Measurements from ENCODE around the gene PASK.

The PASK gene

DNA sequence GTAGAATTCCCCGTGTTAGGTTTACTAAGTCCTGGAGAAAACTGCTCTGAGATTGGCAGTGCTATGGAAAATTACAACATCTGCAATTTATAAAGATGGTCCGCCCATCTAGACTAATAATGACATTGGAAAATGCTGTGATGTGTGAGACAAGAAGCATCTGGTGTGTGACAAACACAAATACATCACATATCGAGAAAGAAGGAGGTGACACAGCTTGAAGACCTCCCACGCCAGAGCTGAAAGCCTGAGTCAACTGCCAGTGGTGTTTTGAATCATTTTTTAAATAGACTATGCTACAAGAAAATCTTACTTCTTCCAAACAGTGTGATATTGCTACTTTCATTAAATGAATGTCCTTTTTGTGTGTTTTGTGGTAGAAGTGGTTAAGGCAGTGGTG lies 30.6 kb upstream of the PASK start:
- DNase-seq, result no peak

DNA sequence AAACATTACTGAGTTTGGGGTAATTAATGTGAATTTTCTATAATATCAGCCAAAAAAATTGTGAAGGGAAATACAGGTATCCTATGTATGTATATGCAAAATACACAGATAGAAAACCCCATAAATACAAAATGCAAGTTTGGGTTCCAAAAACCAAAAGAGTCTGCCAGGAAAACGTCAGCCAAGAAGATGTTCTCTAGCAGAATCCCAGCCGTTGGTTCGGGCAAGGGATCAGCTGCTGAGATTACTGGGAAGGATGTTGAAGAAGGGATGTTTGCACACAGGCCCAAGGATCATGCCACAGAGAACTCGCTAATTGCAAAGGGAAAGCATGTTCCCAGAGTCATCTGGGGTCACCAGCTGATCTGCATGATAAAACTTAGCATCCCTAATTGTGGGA lies 29.7 kb upstream of the PASK start:
- DNase-seq, result no peak

DNA sequence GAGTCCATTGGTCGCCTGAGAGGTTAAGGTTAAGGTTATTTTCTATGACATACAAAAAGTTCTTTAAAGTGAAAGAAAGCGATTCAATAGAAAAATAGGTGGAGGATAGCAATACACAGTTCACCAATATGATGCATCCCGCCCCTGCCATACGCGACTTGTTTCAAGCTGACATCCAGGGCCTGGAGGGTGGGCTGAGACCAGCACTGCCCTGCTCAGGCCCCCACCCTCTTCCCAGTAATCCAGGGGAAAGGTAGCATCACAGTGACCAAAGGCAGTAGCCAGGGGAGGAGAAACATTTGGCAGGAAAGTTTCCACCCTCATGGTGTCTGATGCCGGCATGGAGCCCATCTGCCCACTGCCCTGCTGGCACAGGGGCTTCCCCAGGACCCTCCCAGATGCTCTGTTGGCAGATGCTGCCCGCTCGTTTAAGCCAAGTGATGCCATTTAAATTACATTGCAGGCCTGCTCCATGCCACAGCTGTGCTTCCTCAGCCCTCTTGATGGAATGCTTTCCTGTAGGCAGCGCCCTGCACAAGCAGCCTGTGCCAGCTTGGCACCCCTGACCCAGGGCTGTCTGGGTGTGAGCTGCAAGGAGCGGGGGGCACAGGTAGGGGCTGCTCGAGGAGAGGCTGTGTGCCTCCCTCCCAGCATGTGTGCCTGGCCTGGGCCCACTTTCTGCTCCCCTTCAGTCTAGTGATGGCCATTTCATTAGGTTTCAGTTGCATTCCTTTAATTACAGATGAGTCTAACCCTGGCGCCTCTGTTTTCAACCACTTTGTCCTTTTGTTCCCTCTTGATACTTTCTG lies 28.5 kb upstream of the PASK start:
- DNase-seq, result no peak

DNA sequence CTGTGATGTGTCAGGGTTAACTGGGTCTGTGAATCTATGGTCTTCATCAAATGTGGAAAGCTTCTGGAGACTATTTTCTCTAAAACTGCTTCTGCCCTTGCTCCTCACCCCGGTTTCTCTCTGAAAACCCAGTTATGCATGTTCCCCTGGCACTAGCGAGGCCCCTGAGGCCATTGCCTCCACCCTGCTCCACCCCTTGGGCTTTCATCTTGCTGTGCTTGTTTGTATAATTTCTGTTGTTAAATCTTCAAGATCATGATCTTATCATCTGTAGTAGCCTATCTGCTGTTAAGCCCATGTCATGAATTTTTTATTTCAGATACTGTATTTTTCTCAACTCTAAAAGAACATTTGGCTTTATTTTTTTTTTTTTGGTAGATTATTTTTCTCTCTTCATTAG lies 24.3 kb upstream of the PASK start:
- no peak for DNase-seq

DNA sequence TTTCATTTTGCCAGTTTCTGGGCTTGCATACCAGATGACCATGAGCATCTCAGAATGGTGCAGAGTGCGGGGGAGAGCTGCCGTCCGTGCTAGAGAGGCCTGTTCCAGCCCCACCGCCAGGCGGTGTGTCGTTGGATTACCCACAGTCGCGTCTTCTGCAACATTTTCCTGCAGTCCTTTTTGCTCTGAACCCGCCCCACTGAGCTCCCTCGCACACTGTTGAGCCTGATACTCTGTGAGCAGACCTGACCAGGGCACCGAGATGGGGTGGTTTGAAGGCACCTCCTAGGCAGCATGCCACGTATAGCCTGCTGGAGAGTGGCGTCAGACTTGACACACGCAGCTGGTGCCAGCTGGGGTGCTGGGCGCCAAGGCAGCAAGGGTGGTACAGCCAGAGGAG lies 19.1 kb upstream of the PASK start:
- no peak for DNase-seq

DNA sequence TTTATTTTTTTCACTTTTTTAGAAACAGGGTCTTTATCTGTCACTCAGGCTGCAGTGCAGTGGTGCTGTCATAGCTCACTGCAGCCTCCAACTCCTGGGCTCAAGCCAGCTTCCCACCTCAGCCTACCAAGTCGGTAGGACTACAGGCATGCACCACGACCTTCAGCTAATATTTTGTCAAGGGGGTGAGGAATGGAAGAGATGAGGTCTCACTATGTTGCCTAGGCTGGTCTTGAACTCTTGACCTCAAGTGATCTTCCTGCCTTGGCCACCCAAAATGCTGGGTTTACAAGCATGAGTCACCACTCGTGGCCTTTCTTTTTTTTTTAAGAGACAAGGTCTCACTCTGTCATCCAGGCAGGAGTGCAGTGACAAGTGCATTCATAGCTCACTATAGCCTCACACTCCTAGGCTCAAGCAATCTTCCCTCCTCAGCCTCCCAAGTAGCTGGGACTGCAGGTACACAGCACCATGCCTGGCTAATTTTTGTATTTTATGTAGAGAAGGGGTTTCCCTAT lies 14.4 kb upstream of the PASK start:
- DNase-seq, result no peak

DNA sequence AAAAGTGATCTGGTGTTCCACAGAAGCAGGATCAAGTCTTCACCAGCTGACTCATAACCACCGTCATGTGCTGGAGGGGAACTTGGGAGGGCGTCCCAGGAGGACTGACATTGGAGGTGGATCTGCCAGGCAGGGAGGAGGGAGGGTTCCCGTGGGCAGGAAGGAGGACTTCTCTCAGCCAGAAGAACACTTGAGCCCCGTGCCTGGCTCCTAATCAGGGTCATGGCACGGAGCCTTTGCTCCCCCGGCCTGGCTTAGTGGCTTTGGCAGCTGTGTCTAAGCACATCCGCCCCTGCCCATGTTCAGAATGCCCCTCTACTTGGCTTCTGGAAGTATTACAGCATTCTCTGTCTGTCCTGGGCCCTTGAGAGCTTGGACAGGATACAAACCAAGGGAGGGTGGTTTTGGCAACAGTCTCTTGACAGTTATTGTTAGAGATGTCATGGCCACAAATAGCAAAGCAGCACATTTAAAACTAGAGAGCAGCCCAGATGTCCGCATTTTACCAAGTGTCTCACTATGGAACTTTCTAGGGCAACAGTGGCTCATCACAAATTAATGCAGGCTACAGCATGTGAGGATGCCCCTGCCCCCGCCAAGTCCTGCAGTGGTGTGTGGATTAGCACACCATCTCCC lies 12.5 kb upstream of the PASK start:
- no peak for DNase-seq

DNA sequence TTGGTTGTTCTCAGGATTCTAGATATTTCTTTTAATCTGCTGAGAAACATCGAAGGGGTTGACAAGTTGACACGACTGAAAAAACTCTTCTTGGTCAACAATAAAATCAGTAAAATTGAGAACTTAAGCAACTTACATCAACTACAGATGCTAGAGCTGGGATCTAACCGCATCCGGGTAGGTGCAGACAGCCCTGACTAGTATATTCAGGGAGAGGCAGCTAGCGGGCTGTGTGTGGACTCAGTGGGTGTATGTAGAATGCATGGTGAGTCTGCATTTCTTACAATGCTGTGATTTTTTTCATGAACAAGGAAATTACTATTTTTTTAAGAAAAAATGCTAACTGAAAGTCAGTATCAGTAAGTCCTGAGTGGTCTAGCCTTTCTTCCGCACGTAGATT lies 11.0 kb upstream of the PASK start:
- DNase-seq, result no peak

DNA sequence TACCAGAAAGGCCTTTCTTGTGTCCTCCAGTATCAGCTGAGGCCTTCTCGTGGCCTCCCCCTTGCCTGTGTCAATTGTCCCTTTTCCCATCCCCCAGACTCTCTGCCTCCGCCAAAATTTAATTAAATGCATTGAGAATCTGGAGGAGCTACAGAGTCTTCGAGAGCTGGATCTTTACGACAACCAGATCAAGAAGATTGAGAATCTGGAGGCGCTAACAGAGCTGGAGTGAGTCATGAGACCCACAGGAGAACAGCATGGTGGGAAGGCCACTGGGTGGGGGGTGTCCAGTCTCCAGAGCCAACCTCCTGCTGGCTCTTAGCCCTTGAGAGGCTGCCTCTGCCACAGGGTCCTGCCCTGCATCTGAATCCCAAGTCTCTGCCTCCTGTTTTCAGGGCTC lies 9.8 kb upstream of the PASK start:
- no peak for DNase-seq

DNA sequence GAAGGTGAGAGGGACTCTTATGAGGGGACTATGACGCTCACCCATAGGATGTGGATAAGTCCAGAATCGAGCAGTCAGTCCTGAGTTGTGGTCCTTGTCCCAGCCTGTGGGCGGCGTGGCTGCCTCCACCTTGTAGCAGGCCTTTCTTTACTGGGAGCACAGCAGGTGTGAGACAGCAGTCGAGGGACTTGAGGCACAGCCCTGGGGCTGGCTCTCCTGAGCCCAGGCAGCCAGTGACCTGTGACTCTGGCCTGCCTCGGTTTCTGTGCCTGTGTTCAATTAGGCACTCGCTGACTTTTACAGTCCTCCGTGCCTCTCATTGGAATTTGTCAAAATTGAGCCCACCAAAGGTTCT lies 9.3 kb upstream of the PASK start:
- no peak for DNase-seq

DNA sequence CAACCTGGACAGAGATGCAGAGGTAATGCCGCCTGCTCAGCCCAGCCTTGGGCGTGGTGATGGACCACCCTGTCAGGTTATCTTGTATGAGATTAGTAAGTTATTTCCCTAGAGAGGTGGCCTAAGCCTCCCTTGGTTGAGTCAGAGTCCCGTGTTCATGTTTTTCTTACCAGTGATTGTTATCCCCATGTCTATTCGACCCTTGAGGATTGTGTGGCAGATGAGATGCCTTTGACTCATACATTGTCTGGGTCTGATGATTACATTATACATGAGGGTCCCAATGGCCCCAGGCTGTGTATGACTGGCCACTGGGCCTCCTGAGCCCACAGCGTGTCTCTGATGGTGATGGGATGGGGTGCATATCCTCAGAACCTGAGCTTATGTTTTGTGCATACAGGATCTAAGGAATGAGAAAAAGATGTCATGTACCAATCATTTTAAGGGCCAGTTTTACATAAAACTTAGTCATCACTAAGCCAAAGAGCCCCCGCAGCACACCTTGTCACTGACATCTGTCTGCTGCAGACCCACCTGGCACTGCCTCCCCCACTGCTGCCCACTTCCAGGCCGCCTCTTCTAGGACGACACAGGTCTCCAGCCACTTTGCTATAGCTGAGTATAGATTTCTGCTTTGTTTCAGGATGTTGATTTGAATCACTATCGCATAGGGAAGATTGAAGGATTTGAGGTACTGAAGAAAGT lies 8.7 kb upstream of the PASK start:
- no peak for DNase-seq

DNA sequence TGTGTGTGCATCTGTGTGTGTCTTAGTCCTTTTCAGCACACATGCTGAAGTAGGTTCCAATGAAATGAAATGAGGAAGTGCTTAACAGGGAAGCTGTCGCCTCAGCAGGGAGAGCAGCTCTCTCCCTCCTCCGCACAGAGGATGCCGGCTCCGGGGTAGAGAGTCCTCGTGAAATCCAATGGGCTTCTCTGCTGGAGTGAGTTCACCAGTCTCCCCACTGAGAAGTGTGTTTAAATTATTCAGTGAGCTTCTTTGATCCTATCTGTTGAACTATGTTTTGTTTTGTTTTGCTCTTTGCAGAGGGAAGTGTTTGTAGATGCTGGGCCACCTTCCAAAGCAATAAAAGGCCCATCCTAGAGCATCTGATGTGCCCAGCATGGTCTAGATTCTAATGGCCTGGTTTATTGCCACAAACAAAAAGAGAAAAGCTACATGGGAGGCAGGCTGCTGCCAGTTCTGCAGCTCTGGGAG lies 7.7 kb upstream of the PASK start:
- DNase-seq, result no peak

DNA sequence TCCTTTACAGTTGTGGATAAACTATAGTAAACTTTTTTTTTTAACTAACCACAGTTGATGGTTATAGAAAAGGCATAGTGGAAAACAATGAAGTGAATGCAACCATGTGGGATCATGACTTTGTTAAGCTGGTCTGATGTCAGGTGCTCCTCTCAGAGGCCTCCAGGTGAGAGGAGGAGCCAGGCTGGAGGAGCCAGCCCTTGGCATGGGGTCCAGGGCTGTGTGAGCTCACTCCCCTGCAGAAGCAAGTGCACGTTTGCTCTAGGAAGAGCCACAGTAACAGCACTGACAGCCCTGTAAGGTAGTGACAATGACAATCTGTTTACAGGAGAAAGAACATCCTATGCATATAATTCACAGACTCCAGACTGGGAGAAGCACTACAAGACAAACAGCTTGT lies 6.7 kb upstream of the PASK start:
- no peak for DNase-seq

DNA sequence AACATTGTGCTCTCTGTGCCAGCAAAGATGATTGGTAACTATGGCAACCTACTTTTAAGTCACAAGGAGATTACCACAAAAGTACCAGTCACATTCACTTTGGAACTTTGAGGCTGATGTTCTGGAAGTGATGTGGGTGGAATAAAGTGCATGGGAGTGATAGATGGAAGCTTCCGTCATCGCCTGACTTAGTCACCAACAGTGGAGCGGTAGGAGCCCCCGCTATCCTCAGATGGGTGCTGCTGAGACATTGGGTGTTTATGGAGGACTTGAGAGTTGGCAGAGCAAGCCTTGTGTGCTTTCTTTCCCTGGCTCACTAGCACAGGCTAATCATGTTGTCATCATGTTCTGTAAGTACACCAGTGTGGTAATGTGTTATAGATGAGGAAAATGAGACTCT lies 5.6 kb upstream of the PASK start:
- no peak for DNase-seq

DNA sequence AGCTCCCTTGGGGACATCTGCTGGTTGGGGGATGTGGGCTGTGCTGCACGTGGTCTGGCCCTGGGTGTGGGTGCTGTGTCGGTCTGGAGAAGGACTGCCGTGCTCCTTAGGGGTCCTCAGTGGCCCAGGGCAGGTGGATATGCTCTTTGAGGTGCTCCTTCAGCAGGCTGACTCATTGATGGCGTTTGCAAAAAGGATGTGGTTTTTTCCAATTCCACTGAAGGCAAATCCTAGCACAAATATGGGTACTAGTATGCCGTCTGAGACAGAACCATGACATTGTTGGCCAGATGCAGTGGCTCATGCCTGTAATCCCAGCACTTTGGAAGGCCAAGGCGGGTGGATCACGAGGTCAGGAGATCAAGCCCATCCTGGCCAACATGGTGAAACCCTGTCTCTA lies 4.3 kb upstream of the PASK start:
- DNase-seq, result no peak

DNA sequence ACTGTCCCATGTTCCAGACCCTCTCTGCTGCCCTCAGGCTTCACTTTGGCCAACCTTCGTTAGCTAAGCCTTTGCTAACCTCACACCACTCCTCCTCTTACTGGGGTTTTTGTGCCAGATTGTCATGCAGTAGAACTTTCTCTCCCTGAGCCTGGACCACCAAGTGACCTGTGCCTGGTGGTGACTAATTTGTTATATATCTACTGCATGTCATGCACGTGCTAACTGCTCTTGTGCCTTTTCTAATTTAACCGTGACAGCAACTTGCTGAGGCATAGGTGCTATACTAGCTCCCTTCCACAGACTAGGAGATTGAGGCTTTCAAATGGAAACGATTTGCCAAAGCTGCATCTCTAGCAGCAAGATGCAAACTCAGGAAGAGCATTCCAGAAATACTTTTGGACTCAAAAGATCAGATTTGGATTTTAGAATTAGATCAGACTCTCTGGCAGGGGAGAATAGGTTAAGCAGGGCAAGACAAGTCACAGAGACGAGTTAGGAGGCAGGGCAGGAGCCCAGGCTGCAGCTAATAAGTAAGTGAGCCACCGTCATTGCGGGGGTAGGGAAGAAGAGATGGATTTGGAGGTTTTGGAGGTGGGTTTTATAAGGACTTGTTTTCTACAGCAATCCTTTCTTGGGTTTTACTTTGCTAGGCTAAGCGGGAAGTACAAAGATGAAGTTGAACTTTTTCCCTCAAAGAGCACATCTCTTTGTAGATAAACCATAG lies 2.8 kb upstream of the PASK start:
- no peak for DNase-seq

DNA sequence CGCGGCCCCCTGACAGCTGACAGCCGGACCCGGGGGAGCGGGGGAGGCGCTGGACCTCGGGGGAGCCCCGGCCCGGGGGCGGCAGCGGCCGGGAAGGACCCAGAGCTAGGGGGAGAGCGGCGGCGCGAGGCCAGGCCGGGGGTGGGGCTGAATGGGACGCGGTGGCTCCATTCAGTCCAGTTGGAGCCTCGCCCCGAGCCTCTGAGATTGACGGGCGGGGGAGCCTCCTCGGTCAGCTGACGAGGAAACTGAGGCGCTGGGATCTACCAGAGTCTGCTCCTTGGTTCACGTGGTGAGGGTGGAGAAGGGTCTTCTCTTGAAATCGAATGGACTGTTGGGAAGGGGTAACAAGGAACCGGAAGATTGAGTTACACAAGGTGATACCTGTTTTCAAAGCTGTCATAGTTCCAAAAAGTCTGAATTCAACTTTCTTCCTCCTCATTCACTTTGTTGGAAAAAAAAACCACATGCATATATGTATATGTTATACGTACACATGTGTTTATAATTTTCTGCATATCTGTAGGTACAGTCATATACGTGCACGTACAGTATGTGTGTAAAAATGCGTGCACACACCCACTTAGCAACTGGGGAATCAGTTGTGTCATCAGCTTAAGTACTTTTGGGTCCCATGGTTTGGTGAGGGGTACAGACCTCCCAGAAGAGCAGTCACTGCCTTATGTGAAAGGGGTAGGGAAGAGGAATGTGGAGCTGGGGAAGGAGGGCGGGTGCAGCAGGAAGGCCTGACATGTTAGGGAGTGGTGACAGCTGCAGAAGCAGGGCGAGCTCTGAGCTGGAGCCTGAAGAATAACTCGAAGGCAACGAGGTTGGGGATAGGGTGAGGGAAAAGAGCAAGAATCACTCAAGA lies 1.6 kb upstream of the PASK start:
- no peak for DNase-seq

DNA sequence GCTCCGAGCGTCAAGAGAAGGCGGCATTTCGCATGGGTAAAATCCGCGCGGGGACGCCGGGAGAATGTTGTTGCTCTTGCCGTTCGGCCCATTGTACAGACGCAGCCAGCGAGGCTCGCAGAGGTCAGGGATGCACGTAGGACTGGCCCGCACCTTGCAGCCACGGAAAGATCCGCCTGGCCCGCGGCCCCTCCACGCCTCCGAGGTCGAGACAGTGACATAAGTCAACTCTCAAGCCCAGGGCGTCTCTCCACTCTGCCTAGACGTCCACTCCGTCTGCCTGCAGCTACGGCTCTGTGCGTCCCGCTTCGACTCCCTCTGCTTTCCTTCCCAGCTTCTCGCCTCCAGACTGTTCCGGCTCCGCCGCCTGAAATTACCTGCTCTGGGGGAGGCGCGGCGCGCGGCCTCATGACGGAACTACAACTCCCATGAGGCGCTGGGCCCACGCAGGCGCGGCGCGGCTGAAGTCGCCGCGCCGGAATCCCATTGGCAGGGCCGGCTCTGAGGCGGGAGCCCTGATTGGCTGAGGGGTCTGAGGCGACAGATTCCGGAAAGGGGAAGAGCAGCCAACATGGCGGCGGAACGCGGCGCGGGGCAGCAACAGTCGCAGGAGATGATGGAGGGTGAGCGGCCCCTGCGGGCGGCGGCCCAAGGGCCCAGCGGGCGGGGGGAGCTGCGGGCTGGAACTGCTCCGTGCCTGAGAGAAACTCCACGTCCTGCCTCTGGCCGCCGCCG lies 820 bp upstream of the PASK start, which contains the start of gene PPP1R7:
PPP1R7 (plus strand) TSS at position 543 of the 735 bp plus-strand sequence; CDS start at position 572, 29 bp downstream.
- peak; percentile 96 for DNase-seq

DNA sequence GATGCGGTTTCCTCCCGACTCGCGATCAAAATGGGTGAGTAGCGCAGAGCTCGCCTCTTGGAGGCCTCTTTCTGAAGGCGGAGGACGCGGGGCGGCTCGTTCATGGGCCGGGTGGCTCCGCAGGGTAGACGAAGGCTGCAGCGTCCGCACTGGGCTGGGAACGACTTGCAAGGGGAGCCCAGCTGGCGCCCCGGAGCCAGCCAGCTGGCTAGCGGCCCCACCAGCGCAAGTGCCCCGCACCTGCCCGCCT lies 328 bp upstream of the PASK start:
- no peak for DNase-seq

DNA sequence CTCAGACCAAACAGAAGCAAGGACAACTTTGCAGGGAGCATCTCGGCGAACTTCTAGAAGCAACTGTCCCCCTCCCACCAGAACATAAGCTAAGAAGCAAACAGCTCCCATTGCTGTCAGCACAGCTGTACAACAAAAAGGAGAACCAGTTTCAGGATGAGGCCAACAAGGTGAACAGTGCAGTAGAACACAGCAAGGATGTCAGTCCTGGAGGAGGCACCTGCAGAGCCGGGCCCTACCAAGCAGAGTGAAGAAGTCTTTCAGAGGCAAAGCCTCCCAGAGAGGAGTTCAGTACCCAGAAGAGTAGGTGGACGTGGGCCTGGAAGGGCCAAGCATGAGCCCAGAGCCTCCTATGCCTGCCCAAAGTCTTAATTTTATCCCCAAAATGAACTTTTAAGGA lies 1.0 kb downstream of the PASK start:
- no peak for DNase-seq

DNA sequence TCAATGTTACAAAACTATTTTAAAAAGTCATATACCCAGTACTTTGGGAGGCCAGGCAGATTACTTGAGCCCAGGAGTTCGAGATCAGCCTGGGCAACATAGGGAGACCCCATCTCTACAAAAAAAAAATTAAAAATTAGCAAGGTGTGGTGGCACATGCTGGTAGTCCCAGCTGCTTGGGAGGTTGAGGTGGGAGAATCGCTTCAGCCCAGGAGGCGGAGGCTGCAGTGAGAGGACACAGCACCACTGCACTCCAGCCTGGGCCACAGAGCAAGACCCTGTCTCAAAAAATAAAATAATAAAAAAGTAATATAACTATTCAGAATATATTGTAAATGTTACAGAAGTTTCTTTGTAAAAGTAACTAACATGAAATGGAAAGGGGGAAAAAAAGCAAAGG lies 1.9 kb downstream of the PASK start:
- no peak for DNase-seq

DNA sequence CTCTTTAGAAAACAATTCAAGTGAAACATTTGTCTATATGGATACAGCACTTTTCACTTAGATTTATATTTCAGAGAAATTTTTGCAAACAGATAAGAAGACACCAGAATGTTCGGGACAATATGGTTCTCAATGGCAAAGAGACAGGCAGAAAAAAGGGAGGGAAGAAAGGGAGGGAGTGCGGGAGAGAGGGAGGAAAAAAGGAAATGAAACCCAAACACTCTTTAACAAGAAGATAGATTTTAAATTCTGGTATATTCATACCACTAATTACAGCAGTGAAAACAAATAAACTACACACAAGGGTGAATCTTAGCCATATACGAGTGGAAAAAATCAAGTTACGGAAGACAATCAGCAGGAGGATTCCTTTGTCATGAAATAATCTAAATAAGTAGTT lies 3.0 kb downstream of the PASK start:
- no peak for DNase-seq

Data from retina (tissue), 1 donor.